NCI-H1930 (cell line): ENCODE measurements around the gene CHST8.

Experiments used
- DNase-seq, 2 experiments: peaks; one replicate each; lab custom pipeline; 2025; lab: John Stamatoyannopoulos, UW

Gene CHST8

GRCh38 chr19:33618884-33619283 lies 2.9 kb upstream of the CHST8 start:
- DNase-seq, result no peak

GRCh38 chr19:33620611-33621010 lies 1.1 kb upstream of the CHST8 start:
- no peak for DNase-seq

GRCh38 chr19:33621065-33621785 lies 528 bp upstream of the CHST8 start:
- no peak for DNase-seq

GRCh38 chr19:33622505-33622808 lies 704 bp downstream of the CHST8 start:
- DNase-seq, result no peak

- DNase-seq, result no peak
These were observed 1.2 kb downstream of the CHST8 start for GRCh38 chr19:33622809-33623511.

- DNase-seq, result no peak
These were observed 2.8 kb downstream of the CHST8 start for GRCh38 chr19:33624586-33624985.

GRCh38 chr19:33627526-33627925 lies 5.8 kb downstream of the CHST8 start:
- no peak for DNase-seq

- no peak for DNase-seq
These were observed 6.4 kb downstream of the CHST8 start for GRCh38 chr19:33627962-33628839.

GRCh38 chr19:33628921-33629825 lies 7.4 kb downstream of the CHST8 start:
- no peak for DNase-seq

GRCh38 chr19:33629826-33630375 lies 8.1 kb downstream of the CHST8 start:
- no peak for DNase-seq

- DNase-seq, result no peak
These were observed 9.3 kb downstream of the CHST8 start for GRCh38 chr19:33630880-33631608.

GRCh38 chr19:33631609-33631973 lies 9.8 kb downstream of the CHST8 start:
- no peak for DNase-seq

GRCh38 chr19:33634361-33635091 lies 12.8 kb downstream of the CHST8 start:
- no peak for DNase-seq

GRCh38 chr19:33638167-33639034 lies 16.6 kb downstream of the CHST8 start:
- no peak for DNase-seq

GRCh38 chr19:33639035-33639681 lies 17.4 kb downstream of the CHST8 start:
- DNase-seq, result no peak

GRCh38 chr19:33640773-33641172 lies 19.0 kb downstream of the CHST8 start:
- no peak for DNase-seq

- no peak for DNase-seq
These were observed 19.5 kb downstream of the CHST8 start for GRCh38 chr19:33641261-33641660.

- no peak for DNase-seq
These were observed 20.3 kb downstream of the CHST8 start for GRCh38 chr19:33641956-33642498.
